B cell (primary cell): ENCODE data around the gene DAAM2. TPM values are rescaled to one million over a fixed set of nuclear protein-coding genes. Genes with fewer than 3 reads are reported as not detected.

Experiments
- ATAC-seq: fragments of 200-7000 bp; cut with Tn5 transposase; one replicate; pipeline ENCODE4 v1.10.0; 2021; ENCODE audit warnings: low read depth, mild to moderate bottlenecking, moderate number of reproducible peaks, moderate library complexity
- CTCF ChIA-PET: fragments of 350-600 bp; sonication (Branson Sonifier 250); formaldehyde crosslinking; loops from one replicate; lab custom pipeline; 2021; ENCODE audit warnings: antibody characterized with exemption, inconsistent platforms; lab: Charles Lee
- POLR2A ChIA-PET: fragments of 350-600 bp; sonication (Branson Sonifier 250); formaldehyde crosslinking; loops from one replicate; lab custom pipeline; 2021; ENCODE audit warnings: antibody characterized with exemption; lab: Charles Lee
- DNase-seq: peaks from one replicate; pipeline ENCODE4 v3.0.0; 2013
- H2AFZ ChIP-seq: 2 replicates; pipeline ENCODE4 v1.6.1; 2012; ENCODE audit warnings: mild to moderate bottlenecking, low read depth, low read length; ENCODE audit not compliant: insufficient read depth, poor library complexity, severe bottlenecking
- H3K27ac ChIP-seq, 2 donors: 1 replicate in 1 of 2; 2 replicates in 1 of 2; pipeline ENCODE4 v1.5.1; 2012 to 2013; ENCODE audit warnings: low read length in 2 of 2, mild to moderate bottlenecking in 2 of 2, moderate library complexity in 1 of 2
- H3K27me3 ChIP-seq, 4 experiments: fragments of 200-600 bp in 1 of 4; sonication (generic) in 1 of 4; replicated peaks in 1 of 4; 1 replicate in 2 of 4; 2 replicates in 2 of 4; pipeline versions ENCODE4 v1.6.1 to v1.7.0; 2013 to 2016; ENCODE audit warnings: low read length in 3 of 4, mild to moderate bottlenecking in 2 of 4, mixed read lengths in 1 of 4, moderate library complexity in 1 of 4; ENCODE audit not compliant: insufficient read depth in 4 of 4, control insufficient read depth in 3 of 4; ENCODE audit errors: control extremely low read depth in 1 of 4
- H3K36me3 ChIP-seq, 2 experiments: replicated peaks in 1 of 2; 1 replicate in 1 of 2; 2 replicates in 1 of 2; pipeline versions ENCODE4 v1.6.1 to v1.7.1; 2013; ENCODE audit warnings: low read length in 1 of 2; ENCODE audit not compliant: insufficient read depth in 2 of 2, control insufficient read depth in 1 of 2; ENCODE audit errors: control extremely low read depth in 1 of 2, extremely low read depth in 1 of 2
- H3K4me1 ChIP-seq, 2 donors: fragments of 200-600 bp in 1 of 2; sonication (generic) in 1 of 2; 1 replicate in 1 of 2; 2 replicates in 1 of 2; pipeline versions ENCODE4 v1.5.1 to v1.6.1; 2013 to 2017; ENCODE audit warnings: low read length in 2 of 2; ENCODE audit not compliant: control insufficient read depth in 2 of 2, insufficient read depth in 2 of 2
- H3K4me2 ChIP-seq: replicated peaks from 2 replicates; pipeline ENCODE3; 2012; ENCODE audit warnings: mild to moderate bottlenecking, low read depth, low read length; ENCODE audit not compliant: poor library complexity, severe bottlenecking
- H3K4me3 ChIP-seq, 5 experiments: fragments of 200-600 bp in 1 of 5; sonication (generic) in 1 of 5; 1 replicate in 3 of 5; 2 replicates in 2 of 5; pipeline versions ENCODE4 v1.5.1 to v1.7.0; 2011 to 2016; ENCODE audit warnings: low read length in 4 of 5, mild to moderate bottlenecking in 4 of 5, low read depth in 2 of 5, control low read depth in 1 of 5, moderate library complexity in 1 of 5; ENCODE audit not compliant: insufficient read depth in 1 of 5; ENCODE audit errors: control extremely low read depth in 1 of 5, extremely low read depth in 1 of 5
- H3K79me2 ChIP-seq: fragments of 200-600 bp; sonication (generic); one replicate; pipeline ENCODE4 v1.6.0; 2016; ENCODE audit warnings: low read length; ENCODE audit not compliant: control insufficient read depth, insufficient read depth
- H3K9ac ChIP-seq: fragments of 200-600 bp; sonication (generic); 2 replicates; pipeline ENCODE4 v1.6.1; 2017; ENCODE audit warnings: mild to moderate bottlenecking, low read length, moderate library complexity
- H3K9me3 ChIP-seq, 3 donors: one replicate each; pipeline versions ENCODE4 v1.6.1 to v1.7.1; 2013; ENCODE audit warnings: low read length in 2 of 3; ENCODE audit not compliant: control insufficient read depth in 2 of 3, insufficient read depth in 1 of 3; ENCODE audit errors: control extremely low read depth in 1 of 3
- H4K20me1 ChIP-seq: 2 replicates; pipeline ENCODE4 v1.6.0; 2012; ENCODE audit warnings: mild to moderate bottlenecking, low read length; ENCODE audit not compliant: insufficient read depth, control insufficient read depth, poor library complexity, severe bottlenecking
- H3K27ac Mint-ChIP-seq: one replicate; pipeline ENCODE4 v1.8.0; 2021; ENCODE audit warnings: mixed read lengths
- H3K27me3 Mint-ChIP-seq: one replicate; pipeline ENCODE4 v1.8.0; 2021; ENCODE audit warnings: mixed read lengths
- H3K4me1 Mint-ChIP-seq: one replicate; pipeline ENCODE4 v1.8.0; 2021; ENCODE audit warnings: mixed read lengths
- H3K4me3 Mint-ChIP-seq: one replicate; pipeline ENCODE4 v1.8.0; 2021; ENCODE audit warnings: mixed read lengths
- H3K9me3 Mint-ChIP-seq: one replicate; pipeline ENCODE4 v1.8.0; 2022; ENCODE audit warnings: mixed read lengths; ENCODE audit not compliant: insufficient read depth
- CTCF ChIP-seq: fragments of 200-600 bp; IDR thresholded peaks from one replicate; pipeline ENCODE4 v1.8.0; 2022; ENCODE audit warnings: antibody characterized with exemption, mild to moderate bottlenecking
- EZH2 ChIP-seq: IDR thresholded peaks from 2 replicates; pipeline ENCODE4 v1.6.1; 2012; ENCODE audit warnings: borderline replicate concordance, low read depth, mild to moderate bottlenecking, moderate library complexity, low read length; ENCODE audit not compliant: insufficient read depth, poor library complexity, severe bottlenecking
- WGBS: methylation state at CpG from one replicate; pipeline ENCODE4 v1.1.5; 2013; ENCODE audit warnings: missing lambda C conversion rate; ENCODE audit not compliant: insufficient coverage; 5-methylcytosine and 5-hydroxymethylcytosine counted together
- intact Hi-C: fragments of 100-400 bp; cut with micrococcal nuclease; formaldehyde crosslinking; loops from one replicate; pipeline ENCODE4 v1.10.0; 2022
- polyA plus RNA-seq: library from polyadenylated mRNA; depleted of rRNA; stranded (reverse); fragments of >200 nt; gene quantifications from 2 replicates; pipeline ENCODE4 v1.2.3, GENCODE V29; 2012
- total RNA-seq, 2 donors: library from RNA; stranded (reverse); fragments of 120-200 nt in 1 of 2; gene quantifications; 1 replicate in 1 of 2; 2 replicates in 1 of 2; pipeline versions ENCODE4 v1.2.3 to v1.2.4, GENCODE V29; 2013 to 2022

The DAAM2 gene
- total and polyA plus RNA-seq, 2 donors (not counting 1 experiment from before 2014, with no cell fraction given) = not detected

GRCh38 chr6:39855356-39855995 lies 63.3 kb downstream of the DAAM2 start:
- Histone ChIP-seq H3K4me2 (no peak overlapping the region), H3K36me3 (no peaks in the 10 kb centered on the region), H3K9ac (no peak overlapping the region), H4K20me1 (no peaks in the 10 kb centered on the region), H3K9me3 (peaks cover 0 to 4% (median 0%) of the 10 kb centered on the region in 3 donors), H3K27ac (no peak overlapping the region), H3K4me1 (no peaks in the 10 kb centered on the region), H3K4me3 (no peak overlapping the region), H3K79me2 (no peaks in the 10 kb centered on the region), H3K27me3 (peaks cover 0 to 5% (median 0%) of the 10 kb centered on the region in 4 experiments), H2AFZ (no peak overlapping the region)
- no peak for DNase-seq
- CTCF ChIA-PET = interaction anchor here (3.7 kb wide), 1 partner anchor 10 kb away, joined by 18 read pairs; no protein-coding TSS in a partner anchor
- WGBS = 96% methylated on average over 5 of the region's 7 CpGs
- Mint-ChIP-seq H3K27ac (no peak overlapping the region), H3K4me3 (no peak overlapping the region), H3K4me1 (no peaks in the 10 kb centered on the region), H3K27me3 (peaks cover 29% of the 10 kb centered on the region), H3K9me3 (no peaks in the 10 kb centered on the region)
- intact Hi-C loops = no loop called here
- POLR2A ChIA-PET = no interaction called here
- no peak for TF ChIP-seq CTCF
- TF ChIP-seq EZH2 = no peak
- no peak for ATAC-seq

- no peak overlapping the region for H2AFZ ChIP-seq
- H3K36me3 ChIP-seq = no peaks in the 10 kb centered on the region
- no peak overlapping the region for H3K27ac ChIP-seq
- WGBS = no CpG with 5 or more reads among the region's 2 CpGs
- ChIA-PET POLR2A (no interaction called here), CTCF (no interaction called here)
- no peak overlapping the region for H3K9ac ChIP-seq
- no peak overlapping the region for H3K27ac Mint-ChIP-seq
- no peaks in the 10 kb centered on the region for H3K4me1 Mint-ChIP-seq
- no peak for ATAC-seq
- no peaks in the 10 kb centered on the region for H3K79me2 ChIP-seq
- H3K9me3 Mint-ChIP-seq = no peaks in the 10 kb centered on the region
- intact Hi-C loops = no loop called here
- H3K27me3 Mint-ChIP-seq = peaks cover 46% of the 10 kb centered on the region
- H3K4me2 ChIP-seq = no peak overlapping the region
- H4K20me1 ChIP-seq = no peaks in the 10 kb centered on the region
- no peaks in the 10 kb centered on the region for H3K4me1 ChIP-seq
- peaks cover 0 to 5% (median 0%) of the 10 kb centered on the region in 4 experiments for H3K27me3 ChIP-seq
- H3K9me3 ChIP-seq = peaks cover 0 to 4% (median 0%) of the 10 kb centered on the region in 3 donors
- no peak for DNase-seq
- TF ChIP-seq EZH2 (no peak), CTCF (no peak)
- H3K4me3 ChIP-seq = no peak overlapping the region
- H3K4me3 Mint-ChIP-seq = no peak overlapping the region
These were observed 66.8 kb downstream of the DAAM2 start for GRCh38 chr6:39859025-39859424.
